ENCODE data around the gene GDF10. TPM values are rescaled to one million over a fixed set of nuclear protein-coding genes. Genes with fewer than 3 reads are reported as not detected.

The GDF10 gene
- total and polyA plus RNA-seq, 9 of the 15 experiments (the other 6 are each of a cell fraction or from before 2014, with no cell fraction given), result 0.03 to 0.20 (median 0.11) TPM; not detected in 6

GRCh38 chr10:47306387-47307210, 6.6 kb downstream of the GDF10 start (continued):
- TF ChIP-seq NFIC (IDR thresholded peaks at IDR 0.05) (peak; percentile 54), STAG1 (CRISPR knock-in tag; IDR thresholded peaks at IDR 0.05; ENCODE audit: borderline replicate concordance) (no peak), IRF9 (tag; IDR thresholded peaks at IDR 0.05) (no peak), BACH1 (tag; IDR thresholded peaks at IDR 0.05) (no peak), HDAC6 (IDR thresholded peaks at IDR 0.05; ENCODE audit: low read depth, low read length) (no peak), SIN3A (IDR thresholded peaks at IDR 0.05; ENCODE audit: borderline replicate concordance in 2 of 2, control insufficient read depth in 1 of 2, low read depth in 2 of 2, low read length in 2 of 2) (no peak), ARID3B (CRISPR knock-in tag; IDR thresholded peaks at IDR 0.05; ENCODE audit: borderline replicate concordance) (no peak), FUS (optimal IDR thresholded peaks at IDR 0.05; ENCODE audit: low read depth, low read length) (no peak), NCOA6 (IDR thresholded peaks at IDR 0.05) (no peak), ZBTB7A (IDR thresholded peaks at IDR 0.05; ENCODE audit: borderline replicate concordance, control insufficient read depth, low read depth, low read length) (no peak), ZKSCAN3 (CRISPR knock-in tag; IDR thresholded peaks at IDR 0.05) (no peak), ATF1 (CRISPR knock-in tag; IDR thresholded peaks at IDR 0.05) (no peak), ATF1 (tag; IDR thresholded peaks at IDR 0.05) (peak; percentile 58), AFF1 (IDR thresholded peaks at IDR 0.05; ENCODE audit: low read depth in 1 of 2, partially characterized antibody in 2 of 2) (no peak), ARID2 (IDR thresholded peaks at IDR 0.05) (no peak), ZNF175 (CRISPR knock-in tag; IDR thresholded peaks at IDR 0.05; ENCODE audit: low read depth) (no peak), CREB1 (IDR thresholded peaks at IDR 0.05) (no peak), CREB1 (CRISPR knock-in tag; IDR thresholded peaks at IDR 0.05) (no peak), PHF8 (IDR thresholded peaks at IDR 0.05; ENCODE audit: borderline replicate concordance, low read length) (no peak), ZBTB34 (CRISPR knock-in tag; IDR thresholded peaks at IDR 0.05) (no peak), SREBF1 (IDR thresholded peaks at IDR 0.05; ENCODE audit: borderline replicate concordance, low read depth, low read length) (no peak)

Data from K562 (cell line).